K562 (cell line): ENCODE data around the gene ACTN1. TPM values are rescaled to one million over a fixed set of nuclear protein-coding genes. Genes with fewer than 3 reads are reported as not detected.

ENCODE experiments used
- ATAC-seq: fragments of 200-7000 bp; cut with Tn5 transposase; 3 replicates; pipeline ENCODE4 v1.9.1; 2020; ENCODE audit warnings: moderate library complexity
- BruUV-seq: library from RNA; stranded (reverse); fragments of 400-500 nt; replicated peaks from 2 replicates; lab custom pipeline; 2021; lab: Mats Ljungman, UMichigan
- CTCF ChIA-PET: fragments of 300-600 bp; formaldehyde crosslinking; extraction: SDS; loops from one replicate; lab custom pipeline; 2021; ENCODE audit warnings: low intra/inter-chr PET ratio; lab: Yijun Ruan, JAX
- POLR2A ChIA-PET: fragments of 300-600, 350-650 bp; sonication (Branson Sonifier 250); formaldehyde crosslinking; extraction: SDS; loops from one replicate; lab custom pipeline; 2021; ENCODE audit warnings: antibody characterized with exemption, inconsistent platforms; lab: Yijun Ruan, JAX
- DNase-seq, 4 experiments: peaks; one replicate each; pipeline versions ENCODE4 v3.0.0 to v3.0.0-alpha.2; 2011 to 2018; ENCODE audit warnings: low spot score in 3 of 4, mixed read lengths in 3 of 4; ENCODE audit errors: extremely low read depth in 1 of 4
- FAIRE-seq: peaks from 2 replicates; lab custom pipeline; 2011; peaks lifted over from hg19 to GRCh38; lab: Jason Lieb, UNC
- H2AFZ ChIP-seq: 2 replicates; pipeline ENCODE4 v1.6.0; 2011; ENCODE audit warnings: low read depth, low read length, control low read depth, inconsistent platforms
- H3K27ac ChIP-seq: fragments of 200-600 bp; 3 replicates; pipeline ENCODE4 v1.8.0; 2011; ENCODE audit warnings: low read depth, mild to moderate bottlenecking, control low read depth, inconsistent platforms, low read length, moderate library complexity, mixed read lengths; ENCODE audit errors: extremely low read depth
- H3K27me3 ChIP-seq, 2 experiments: fragments of 300-600 bp in 1 of 2; 2 replicates in 1 of 2; 3 replicates in 1 of 2; pipeline versions ENCODE4 v1.6.0 to v1.8.0; 2011; ENCODE audit warnings: inconsistent platforms in 2 of 2, low read length in 2 of 2, mild to moderate bottlenecking in 1 of 2, mixed read lengths in 1 of 2, moderate library complexity in 1 of 2; ENCODE audit not compliant: control insufficient read depth in 2 of 2, insufficient read depth in 2 of 2
- H3K36me3 ChIP-seq: fragments of 300-600 bp; 3 replicates; pipeline ENCODE4 v1.8.0; 2011; ENCODE audit warnings: mild to moderate bottlenecking, low read length, inconsistent platforms; ENCODE audit not compliant: control insufficient read depth, insufficient read depth
- H3K4me1 ChIP-seq, 2 experiments: fragments of 200-600 bp in 1 of 2; replicated peaks in 1 of 2; 2 replicates in 1 of 2; 3 replicates in 1 of 2; pipeline versions ENCODE4 v1.5.1 to v1.8.0; 2011; ENCODE audit warnings: inconsistent platforms in 2 of 2, low read length in 2 of 2, mild to moderate bottlenecking in 1 of 2, mixed read lengths in 1 of 2, moderate library complexity in 1 of 2; ENCODE audit not compliant: control insufficient read depth in 2 of 2, insufficient read depth in 2 of 2
- H3K4me2 ChIP-seq: 2 replicates; pipeline ENCODE4 v1.6.1; 2011; ENCODE audit warnings: low read length, control low read depth, inconsistent platforms, mixed read lengths; ENCODE audit not compliant: insufficient read depth
- H3K4me3 ChIP-seq: fragments of 200-600 bp; sonication (generic), shearing (Covaris generic); 2 replicates; pipeline ENCODE4 v1.5.1; 2016; ENCODE audit warnings: control low read depth, inconsistent platforms
- H3K79me2 ChIP-seq: fragments of 200-600 bp; 3 replicates; pipeline ENCODE4 v1.8.0; 2011; ENCODE audit warnings: low read length, inconsistent platforms; ENCODE audit not compliant: control insufficient read depth, insufficient read depth
- H3K9ac ChIP-seq, 2 experiments: 2 replicates each; pipeline versions ENCODE4 v1.6.0 to v1.6.1; 2011; ENCODE audit warnings: low read depth in 2 of 2, low read length in 2 of 2, control low read depth in 1 of 2, inconsistent platforms in 1 of 2, mild to moderate bottlenecking in 1 of 2, mixed read lengths in 1 of 2; ENCODE audit not compliant: insufficient read depth in 1 of 2
- H3K9me1 ChIP-seq: one replicate; pipeline ENCODE4 v1.6.0; 2011; ENCODE audit warnings: inconsistent platforms, mild to moderate bottlenecking, low read length, moderate library complexity; ENCODE audit not compliant: control insufficient read depth, insufficient read depth
- H3K9me3 ChIP-seq: replicated peaks from 2 replicates; pipeline ENCODE4 v1.5.1; 2011; ENCODE audit warnings: low read depth, low read length, inconsistent platforms; ENCODE audit not compliant: control insufficient read depth, insufficient read depth
- H4K20me1 ChIP-seq: replicated peaks from 2 replicates; pipeline ENCODE4 v1.6.1; 2011; ENCODE audit warnings: low read length, inconsistent platforms, mixed read lengths; ENCODE audit not compliant: control insufficient read depth, insufficient read depth
- KAT7 ChIP-seq: sonication (generic); formaldehyde crosslinking; IDR thresholded peaks from 2 replicates; pipeline ENCODE4 v1.8.0; 2022; ENCODE audit warnings: missing genetic modification reagents, mild to moderate bottlenecking, borderline replicate concordance
- WGBS: fragments of 100-300 bp; shearing (Covaris generic); methylation state at CpG from one replicate; pipeline ENCODE4 v1.1.6; 2016; ENCODE audit warnings: low coverage, mixed read lengths; ENCODE audit not compliant: insufficient coverage; ENCODE audit errors: missing lambda C conversion rate; 5-methylcytosine and 5-hydroxymethylcytosine counted together
- in situ Hi-C: fragments of 300-500 bp; cut with MboI; formaldehyde crosslinking; loops from 4 replicates; pipeline ENCODE4 v1.15.0; 2018; ENCODE audit warnings: inconsistent platforms, mixed read lengths
- intact Hi-C: fragments of 100-400 bp; cut with micrococcal nuclease; formaldehyde crosslinking; loops from 2 replicates; pipeline ENCODE4 v1.14.2; 2022
- polyA plus RNA-seq, 8 experiments: library from polyadenylated mRNA; depleted of rRNA in 4 of 8; stranded (reverse) in 5 of 8; unstranded in 3 of 8; fragments of >200 nt; fragmentation: Nextera tagmentation in 2 of 8; fragmentation: Illumina TruSeq in 1 of 8; extraction: Ambion mirVana in 2 of 8; extraction: Trizol in 1 of 8; gene quantifications; 2 replicates each; pipeline versions ENCODE4 v1.2.1 to v1.2.3, GENCODE V29; 2011 to 2014; ENCODE audit warnings: inconsistent platforms in 1 of 8, missing spikeins in 1 of 8
- total RNA-seq, 7 experiments: library from RNA; depleted of rRNA in 6 of 7; stranded (reverse); fragments of >200 nt in 6 of 7; fragmentation: Illumina TruSeq in 2 of 7; extraction: Trizol in 2 of 7; gene quantifications; 2 replicates each; pipeline versions ENCODE4 v1.2.1 to v1.2.3, GENCODE V29; 2011 to 2021; ENCODE audit warnings: low replicate concordance in 1 of 7
- TF ChIP-seq, protein P1 (sequence below): IDR thresholded peaks from 2 replicates; pipeline ENCODE4 v1.6.1; 2011; ENCODE audit warnings: borderline replicate concordance, low read depth, mild to moderate bottlenecking, moderate library complexity, low read length; ENCODE audit not compliant: insufficient read depth, poor library complexity, severe bottlenecking

ACTN1 gene
- total and polyA plus RNA-seq, 9 of the 15 experiments (the other 6 are each of a cell fraction or from before 2014, with no cell fraction given) = 2.2 to 67.7 (median 34.5) TPM

DNA sequence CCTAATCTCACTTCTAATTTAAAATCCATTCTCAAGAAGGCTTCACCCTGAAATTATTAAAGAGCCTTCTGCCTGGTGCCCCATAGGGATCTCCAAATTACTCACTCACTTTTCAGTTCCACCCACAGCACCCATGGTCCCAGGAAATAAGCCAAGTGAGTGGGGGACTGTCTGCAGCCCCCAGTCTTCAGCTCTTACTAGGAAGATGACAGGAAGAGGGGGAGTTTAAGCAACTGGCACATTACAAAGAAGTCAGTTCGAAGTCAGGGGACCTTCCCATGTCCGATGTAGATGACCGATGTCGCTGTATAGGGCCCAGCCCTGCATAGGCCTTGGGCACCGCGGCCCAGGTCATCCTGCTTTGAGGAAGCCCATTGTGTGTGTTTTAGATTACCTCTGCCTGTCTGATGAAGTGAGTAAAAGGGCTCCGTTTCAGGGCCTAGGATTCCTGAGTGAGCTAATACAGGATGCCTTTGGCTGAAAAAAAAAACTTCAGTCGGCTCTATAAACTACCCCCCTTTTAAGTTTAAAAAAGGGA lies 1.9 kb downstream of the ACTN1 start:
- TF ChIP-seq, protein P1, sequence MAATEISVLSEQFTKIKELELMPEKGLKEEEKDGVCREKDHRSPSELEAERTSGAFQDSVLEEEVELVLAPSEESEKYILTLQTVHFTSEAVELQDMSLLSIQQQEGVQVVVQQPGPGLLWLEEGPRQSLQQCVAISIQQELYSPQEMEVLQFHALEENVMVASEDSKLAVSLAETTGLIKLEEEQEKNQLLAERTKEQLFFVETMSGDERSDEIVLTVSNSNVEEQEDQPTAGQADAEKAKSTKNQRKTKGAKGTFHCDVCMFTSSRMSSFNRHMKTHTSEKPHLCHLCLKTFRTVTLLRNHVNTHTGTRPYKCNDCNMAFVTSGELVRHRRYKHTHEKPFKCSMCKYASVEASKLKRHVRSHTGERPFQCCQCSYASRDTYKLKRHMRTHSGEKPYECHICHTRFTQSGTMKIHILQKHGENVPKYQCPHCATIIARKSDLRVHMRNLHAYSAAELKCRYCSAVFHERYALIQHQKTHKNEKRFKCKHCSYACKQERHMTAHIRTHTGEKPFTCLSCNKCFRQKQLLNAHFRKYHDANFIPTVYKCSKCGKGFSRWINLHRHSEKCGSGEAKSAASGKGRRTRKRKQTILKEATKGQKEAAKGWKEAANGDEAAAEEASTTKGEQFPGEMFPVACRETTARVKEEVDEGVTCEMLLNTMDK = no peak
- 0 out of 2 replicates have a peak, but pooled peaks have one; percentile 16 for TF ChIP-seq KAT7 (CRISPR knock-in tag)
- Histone ChIP-seq H3K27me3 (no peaks in the 10 kb centered on the region), H3K4me1 (peaks cover 18 to 25% of the 10 kb centered on the region in 2 experiments; a peak in 4 of 5 replicates), H2AFZ (no peak overlapping the region), H3K9me1 (no peaks in the 10 kb centered on the region), H3K4me3 (peak overlapping the region; percentile 85), H4K20me1 (no peaks in the 10 kb centered on the region; the same call in 1 of the 2 replicates), H3K9ac (peak overlapping the region; percentile 54 to 96; a peak in 3 of 4 replicates), H3K4me2 (peak overlapping the region; percentile 78), H3K9me3 (no peaks in the 10 kb centered on the region), H3K36me3 (peaks cover 34% of the 10 kb centered on the region; the same call in 2 of the 3 replicates), H3K27ac (peak overlapping the region; percentile 44; the same call in 2 of the 3 replicates), H3K79me2 (peaks cover 48% of the 10 kb centered on the region)
- WGBS = 28% methylated on average over 7 of the region's 8 CpGs
- no peak for FAIRE-seq
- intact Hi-C loops = loop anchor here (5.0 kb wide), 1 partner anchor 125 kb away; no protein-coding TSS in a partner anchor
- BruUV-seq = no TSS peak
- DNase-seq = peak in 1 of 4 experiments; percentile 19
- ChIA-PET CTCF (no interaction called here), POLR2A (interaction anchor here (0.6 to 3.8 kb wide), 5 partner anchors 9 to 184 kb away, joined by 3 to 25 read pairs (median 3); no protein-coding TSS in a partner anchor)
- in situ Hi-C loops = no loop called here
- no peak for ATAC-seq
